HG03469 (cell line): Measurements from ENCODE around the gene MTMR1.

Experiments
- ATAC-seq: cut with Tn5 transposase; IDR thresholded peaks from one replicate; pipeline ENCODE4 v1.9.1; 2021; ENCODE audit warnings: mild to moderate bottlenecking, moderate library complexity, moderate number of reproducible peaks; ENCODE audit not compliant: unreplicated experiment

The MTMR1 gene

GRCh38 chrX:150777328-150777992, 84.3 kb downstream of the MTMR1 start:
- no peak for ATAC-seq

- no peak for ATAC-seq
Observed at GRCh38 chrX:150779385-150779784, 86.2 kb downstream of the MTMR1 start.

DNA sequence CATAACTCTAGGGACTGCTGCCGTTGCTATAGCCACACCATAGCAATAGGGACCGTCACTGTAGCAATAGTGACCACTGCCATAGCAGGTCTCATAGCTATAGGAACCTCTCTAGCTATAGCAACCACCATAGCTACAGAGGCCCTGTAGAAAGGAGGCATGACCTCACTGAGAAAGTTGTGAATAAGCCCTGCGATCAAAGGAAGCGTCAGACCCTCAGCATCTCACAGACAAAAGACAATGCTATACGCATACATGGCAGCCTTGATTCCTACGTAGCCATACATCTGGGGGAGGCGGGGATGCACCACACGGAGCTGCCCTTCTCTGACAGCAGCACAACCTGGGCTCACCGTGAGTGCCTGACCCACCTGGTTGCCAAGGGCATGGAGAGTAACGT, 88.5 kb downstream of the MTMR1 start:
- no peak for ATAC-seq

DNA sequence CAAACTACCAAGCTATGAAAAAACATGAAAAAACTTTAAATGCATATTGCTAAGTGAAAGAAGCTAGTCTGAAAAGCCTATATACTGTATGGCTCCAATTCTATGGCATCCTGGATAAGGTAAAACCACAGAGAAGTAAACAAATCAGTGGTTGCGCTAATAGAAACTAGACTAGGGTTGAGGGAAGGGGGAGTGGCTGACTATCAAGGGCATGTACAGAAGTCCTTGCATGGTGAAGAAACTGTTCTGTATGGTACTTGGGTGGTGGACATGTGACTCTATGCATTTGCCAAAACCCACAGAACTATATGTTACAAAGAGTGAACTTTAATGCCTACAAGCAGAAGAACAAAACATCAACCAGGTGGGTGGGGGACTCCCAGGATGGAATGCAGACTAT, 96.8 kb downstream of the MTMR1 start:
- no peak for ATAC-seq

- no peak for ATAC-seq
Observed at GRCh38 chrX:150792949-150793527, 99.8 kb downstream of the MTMR1 start.

GRCh38 chrX:150805736-150806135, 112.5 kb downstream of the MTMR1 start:
- ATAC-seq: no peak

- no peak for ATAC-seq
Observed at GRCh38 chrX:150806827-150807226, 113.6 kb downstream of the MTMR1 start.

GRCh38 chrX:150813922-150814321, 120.7 kb downstream of the MTMR1 start:
- ATAC-seq: no peak
